IMR-90 (cell line): ENCODE results near the gene CFAP61. TPM values are rescaled to one million over a fixed set of nuclear protein-coding genes. Genes with fewer than 3 reads are reported as not detected.

Source experiments
- ATAC-seq: fragments of 200-7000 bp; cut with Tn5 transposase; 2 replicates; pipeline ENCODE4 v1.9.1; 2020; ENCODE audit warnings: low read depth, mild to moderate bottlenecking, moderate library complexity
- BruUV-seq: library from RNA; stranded (reverse); fragments of 400-500 nt; replicated peaks from 2 replicates; lab custom pipeline; 2021; lab: Mats Ljungman, UMichigan
- CTCF ChIA-PET: fragments of 300-600 bp; formaldehyde crosslinking; extraction: SDS; loops from one replicate; lab custom pipeline; 2021; ENCODE audit warnings: antibody characterized with exemption; lab: Yijun Ruan, JAX
- POLR2A ChIA-PET: fragments of 300-600 bp; sonication (Branson Sonifier 250); formaldehyde crosslinking; loops from one replicate; lab custom pipeline; 2022; ENCODE audit warnings: antibody characterized with exemption; ENCODE audit not compliant: unreplicated experiment; lab: Charles Lee
- DNase-seq: peaks from one replicate; pipeline ENCODE4 v3.0.0; 2013
- H2AFZ ChIP-seq: replicated peaks from 2 replicates; pipeline ENCODE3; 2013; ENCODE audit warnings: low read length, mild to moderate bottlenecking; ENCODE audit not compliant: poor library complexity
- H2AK5ac ChIP-seq: 2 replicates; pipeline ENCODE4 v1.6.1; 2013; ENCODE audit warnings: low read depth, low read length, inconsistent platforms
- H2AK9ac ChIP-seq: replicated peaks from 2 replicates; pipeline ENCODE3; 2013; ENCODE audit warnings: mild to moderate bottlenecking, low read depth, low read length, moderate library complexity; ENCODE audit not compliant: poor library complexity
- H2BK120ac ChIP-seq: 2 replicates; pipeline ENCODE4 v1.6.1; 2013; ENCODE audit warnings: low read depth, low read length, inconsistent platforms
- H2BK15ac ChIP-seq: 3 replicates; pipeline ENCODE4 v1.6.1; 2013; ENCODE audit warnings: low read depth, low read length, inconsistent platforms
- H2BK20ac ChIP-seq: 2 replicates; pipeline ENCODE4 v1.6.1; 2013; ENCODE audit warnings: low read depth, mild to moderate bottlenecking, inconsistent platforms, low read length, moderate library complexity
- H2BK5ac ChIP-seq: 2 replicates; pipeline ENCODE4 v1.6.1; 2013; ENCODE audit warnings: mild to moderate bottlenecking, low read depth, low read length, inconsistent platforms; ENCODE audit not compliant: poor library complexity, severe bottlenecking
- H3K14ac ChIP-seq: replicated peaks from 2 replicates; pipeline ENCODE4 v1.6.1; 2013; ENCODE audit warnings: low read depth, low read length, inconsistent platforms
- H3K18ac ChIP-seq: 2 replicates; pipeline ENCODE4 v1.6.1; 2013; ENCODE audit warnings: low read depth, low read length, control low read depth
- H3K23ac ChIP-seq: 2 replicates; pipeline ENCODE4 v1.6.1; 2013; ENCODE audit warnings: low read depth, low read length, inconsistent platforms
- H3K27ac ChIP-seq: 2 replicates; pipeline ENCODE4 v1.5.1; 2013; ENCODE audit warnings: mild to moderate bottlenecking, control low read depth, low read length; ENCODE audit not compliant: insufficient read depth
- H3K27me3 ChIP-seq: 2 replicates; pipeline ENCODE4 v1.6.1; 2013; ENCODE audit warnings: low read length; ENCODE audit not compliant: control insufficient read depth, insufficient read depth
- H3K36me3 ChIP-seq: 2 replicates; pipeline ENCODE4 v1.6.1; 2013; ENCODE audit warnings: low read length, mixed read lengths; ENCODE audit not compliant: control insufficient read depth, insufficient read depth
- H3K4ac ChIP-seq: 2 replicates; pipeline ENCODE4 v1.6.1; 2013; ENCODE audit warnings: low read depth, low read length, inconsistent platforms
- H3K4me1 ChIP-seq: 2 replicates; pipeline ENCODE4 v1.6.1; 2013; ENCODE audit warnings: low read length, mixed read lengths; ENCODE audit not compliant: control insufficient read depth, insufficient read depth
- H3K4me2 ChIP-seq: 2 replicates; pipeline ENCODE4 v1.6.1; 2013; ENCODE audit warnings: low read depth, mild to moderate bottlenecking, control low read depth, low read length, moderate library complexity
- H3K4me3 ChIP-seq: 2 replicates; pipeline ENCODE4 v1.5.1; 2013; ENCODE audit warnings: low read depth, mild to moderate bottlenecking, control low read depth, low read length, moderate library complexity; ENCODE audit not compliant: insufficient read depth
- H3K56ac ChIP-seq: 2 replicates; pipeline ENCODE4 v1.6.1; 2013; ENCODE audit warnings: low read length, inconsistent platforms; ENCODE audit not compliant: insufficient read depth; ENCODE audit errors: extremely low read depth
- H3K79me1 ChIP-seq, 2 experiments: 2 replicates each; pipeline ENCODE4 v1.6.1; 2013; ENCODE audit warnings: low read length in 2 of 2, inconsistent platforms in 1 of 2, low read depth in 1 of 2
- H3K9ac ChIP-seq: 2 replicates; pipeline ENCODE4 v1.6.1; 2013; ENCODE audit warnings: low read depth, low read length, control low read depth
- H3K9me1 ChIP-seq: 2 replicates; pipeline ENCODE4 v1.6.1; 2013; ENCODE audit warnings: low read length, inconsistent platforms; ENCODE audit not compliant: insufficient read depth
- H3K9me3 ChIP-seq: 2 replicates; pipeline ENCODE4 v1.6.1; 2013; ENCODE audit warnings: low read length; ENCODE audit not compliant: control insufficient read depth, insufficient read depth
- H4K20me1 ChIP-seq: 2 replicates; pipeline ENCODE4 v1.6.1; 2013; ENCODE audit warnings: low read length, inconsistent platforms; ENCODE audit not compliant: insufficient read depth
- H4K5ac ChIP-seq: 2 replicates; pipeline ENCODE4 v1.6.1; 2013; ENCODE audit warnings: mild to moderate bottlenecking, low read depth, low read length, control low read depth
- H4K8ac ChIP-seq, 2 experiments: 2 replicates each; pipeline ENCODE4 v1.6.1; 2013; ENCODE audit warnings: low read depth in 2 of 2, low read length in 2 of 2, control low read depth in 1 of 2, inconsistent platforms in 1 of 2
- H4K91ac ChIP-seq: 2 replicates; pipeline ENCODE4 v1.6.1; 2013; ENCODE audit warnings: low read depth, low read length, inconsistent platforms; ENCODE audit not compliant: insufficient read depth
- BHLHE40 ChIP-seq: fragments of 150-350 bp; IDR thresholded peaks from 2 replicates; pipeline ENCODE4 v1.6.1; 2016; ENCODE audit warnings: mild to moderate bottlenecking, low read depth, low read length
- CEBPB ChIP-seq: IDR thresholded peaks from 2 replicates; pipeline ENCODE4 v1.6.1; 2012; ENCODE audit warnings: low read depth, low read length, improper control_type of control experiment
- CHD1 ChIP-seq: IDR thresholded peaks from 2 replicates; pipeline ENCODE4 v1.6.1; 2012; ENCODE audit warnings: low read depth, low read length, improper control_type of control experiment
- CTCF ChIP-seq: conservative IDR thresholded peaks from 2 replicates; pipeline ENCODE4 v1.5.1; 2012; ENCODE audit warnings: mild to moderate bottlenecking, low read depth, low read length, improper control_type of control experiment
- ELK1 ChIP-seq: fragments of 150-350 bp; IDR thresholded peaks from 2 replicates; pipeline ENCODE4 v1.6.1; 2016; ENCODE audit warnings: low read depth, mild to moderate bottlenecking, low read length, moderate library complexity, borderline replicate concordance
- FOS ChIP-seq: fragments of 150-350 bp; IDR thresholded peaks from 2 replicates; pipeline ENCODE4 v1.6.1; 2016; ENCODE audit warnings: low read depth, low read length
- MAZ ChIP-seq: IDR thresholded peaks from 2 replicates; pipeline ENCODE4 v1.6.1; 2012; ENCODE audit warnings: low read depth, mild to moderate bottlenecking, low read length, improper control_type of control experiment, moderate library complexity, borderline replicate concordance
- MXI1 ChIP-seq: IDR thresholded peaks from 2 replicates; pipeline ENCODE4 v1.6.1; 2012; ENCODE audit warnings: low read depth, mild to moderate bottlenecking, low read length, moderate library complexity, borderline replicate concordance
- NFE2L2 ChIP-seq: fragments of 150-350 bp; IDR thresholded peaks from 2 replicates; pipeline ENCODE4 v1.6.1; 2016; ENCODE audit warnings: low read depth, mild to moderate bottlenecking, low read length
- POLR2A ChIP-seq: IDR thresholded peaks from 2 replicates; pipeline ENCODE4 v1.6.1; 2012; ENCODE audit warnings: mild to moderate bottlenecking, low read depth, low read length
- RAD21 ChIP-seq: IDR thresholded peaks from 2 replicates; pipeline ENCODE4 v1.6.1; 2012; ENCODE audit warnings: low read length, improper control_type of control experiment
- RCOR1 ChIP-seq: IDR thresholded peaks from 2 replicates; pipeline ENCODE4 v1.6.1; 2012; ENCODE audit warnings: mild to moderate bottlenecking, low read length, improper control_type of control experiment; ENCODE audit not compliant: insufficient replicate concordance
- RFX5 ChIP-seq: IDR thresholded peaks from 2 replicates; pipeline ENCODE4 v1.8.0; 2012; ENCODE audit warnings: low read depth, mild to moderate bottlenecking, low read length, moderate library complexity
- SMC3 ChIP-seq: fragments of 150-350 bp; IDR thresholded peaks from 2 replicates; pipeline ENCODE4 v1.6.1; 2016; ENCODE audit warnings: low read depth, mild to moderate bottlenecking, antibody characterized with exemption, low read length, moderate library complexity
- USF2 ChIP-seq: fragments of 150-350 bp; IDR thresholded peaks from 2 replicates; pipeline ENCODE4 v1.6.1; 2017; ENCODE audit warnings: mild to moderate bottlenecking, antibody characterized with exemption, low read length, low read depth
- WGBS, 2 experiments: methylation state at CpG; one replicate each; pipeline versions ENCODE4 v1.1.5 to v1.1.7; 2013; ENCODE audit warnings: missing lambda C conversion rate in 2 of 2; ENCODE audit not compliant: insufficient read length in 1 of 2; ENCODE audit errors: extremely low coverage in 2 of 2; 5-methylcytosine and 5-hydroxymethylcytosine counted together
- dilution Hi-C: fragments of 300-500 bp; cut with HindIII; formaldehyde crosslinking; loops from one replicate; pipeline ENCODE4 v1.14.3; 2018; ENCODE audit warnings: low sequenced_read_pairs; ENCODE audit not compliant: unreplicated experiment
- in situ Hi-C: fragments of 300-500 bp; cut with MboI; formaldehyde crosslinking; loops from 3 replicates; pipeline ENCODE4 v1.14.3; 2019; ENCODE audit warnings: low sequenced_read_pairs, inconsistent platforms, mixed read lengths
- intact Hi-C: fragments of 100-400 bp; cut with micrococcal nuclease; formaldehyde crosslinking; loops from 2 replicates; pipeline ENCODE4 v1.10.0; 2022
- polyA plus RNA-seq, 3 experiments: library from polyadenylated mRNA; depleted of rRNA; stranded (reverse); fragments of >200 nt; gene quantifications; 2 replicates each; pipeline ENCODE4 v1.2.3, GENCODE V29; 2012; ENCODE audit warnings: low replicate concordance in 1 of 3
- total RNA-seq: library from RNA; depleted of rRNA; stranded (reverse); fragments of >200 nt; gene quantifications from 2 replicates; pipeline ENCODE4 v1.2.3, GENCODE V29; 2012

The CFAP61 gene
- total and polyA plus RNA-seq, 2 of the 4 experiments (the other 2 are of a cell fraction), result 0.07 TPM; not detected in 1

GRCh38 chr20:20173254-20173653, 120.9 kb downstream of the CFAP61 start:
- Histone ChIP-seq H3K27me3 (no peaks in the 10 kb centered on the region), H3K79me1 (no peaks in the 10 kb centered on the region), H4K91ac (no peak overlapping the region), H2BK120ac (no peak overlapping the region), H3K23ac (no peak overlapping the region), H2AK5ac (no peak overlapping the region), H2BK15ac (no peak overlapping the region), H3K9me1 (no peaks in the 10 kb centered on the region), H3K56ac (no peak overlapping the region), H3K14ac (no peak overlapping the region), H3K4me2 (no peak overlapping the region), H4K20me1 (no peaks in the 10 kb centered on the region), H3K4me3 (no peak overlapping the region), H4K8ac (no peak overlapping the region), H3K4me1 (no peaks in the 10 kb centered on the region), H3K36me3 (no peaks in the 10 kb centered on the region), H3K18ac (no peak overlapping the region), H3K4ac (no peak overlapping the region), H2BK5ac (no peak overlapping the region), H3K9me3 (no peaks in the 10 kb centered on the region), H2AK9ac (no peak overlapping the region), H3K27ac (no peak overlapping the region), H4K5ac (no peak overlapping the region), H2AFZ (no peak overlapping the region), H2BK20ac (no peak overlapping the region), H3K9ac (no peak overlapping the region)
- ChIA-PET POLR2A (no interaction called here), CTCF (interaction anchor here (0.6 kb wide), 1 partner anchor 524 kb away, joined by 3 read pairs; no protein-coding TSS in a partner anchor)
- TF ChIP-seq USF2 (no peak), BHLHE40 (no peak), MXI1 (no peak), RFX5 (no peak), SMC3 (no peak), CEBPB (no peak), POLR2A (no peak), CHD1 (no peak), MAZ (no peak), FOS (no peak), CTCF (no peak), ELK1 (no peak), NFE2L2 (no peak), RCOR1 (no peak), RAD21 (no peak)
- in situ Hi-C loops (no loop called here), intact Hi-C loops (no loop called here), dilution Hi-C loops (no loop called here)
- ATAC-seq, result no peak
- DNase-seq, result no peak
- no CpG with 5 or more reads among the region's 1 CpG for WGBS, 2 experiments
- no TSS peak for BruUV-seq
